HG02884 (cell line): ENCODE data around the gene STYXL2.
A peak's percentile ranks its signal among the peaks of the same experiment; 100 is the strongest.

Experiments
- ATAC-seq: cut with Tn5 transposase; IDR thresholded peaks from one replicate; pipeline ENCODE4 v1.9.1; 2021; ENCODE audit warnings: mild to moderate bottlenecking, moderate library complexity; ENCODE audit not compliant: unreplicated experiment

Gene STYXL2

DNA sequence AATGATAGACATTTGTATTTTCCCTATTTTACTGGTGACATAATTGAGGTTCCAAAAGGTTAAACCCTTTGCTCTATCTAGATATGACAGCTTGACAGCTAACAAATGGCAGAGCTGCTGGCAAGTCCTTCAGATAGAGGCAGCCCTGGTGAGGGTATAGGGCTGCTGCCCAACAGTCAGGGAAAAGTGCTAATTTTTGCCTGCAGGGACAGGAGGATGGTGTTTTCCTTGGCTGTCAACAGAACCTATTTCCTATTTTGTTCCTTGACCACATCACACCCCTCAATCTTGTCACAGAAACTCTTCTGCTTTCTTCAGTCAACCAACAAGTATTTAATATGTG is 16.0 kb upstream of the STYXL2 start:
- ATAC-seq, result no peak

GRCh38 chr1:167081594-167082156 is 12.2 kb upstream of the STYXL2 start:
- ATAC-seq, result no peak

GRCh38 chr1:167082511-167083027 is 11.3 kb upstream of the STYXL2 start:
- no peak for ATAC-seq

DNA sequence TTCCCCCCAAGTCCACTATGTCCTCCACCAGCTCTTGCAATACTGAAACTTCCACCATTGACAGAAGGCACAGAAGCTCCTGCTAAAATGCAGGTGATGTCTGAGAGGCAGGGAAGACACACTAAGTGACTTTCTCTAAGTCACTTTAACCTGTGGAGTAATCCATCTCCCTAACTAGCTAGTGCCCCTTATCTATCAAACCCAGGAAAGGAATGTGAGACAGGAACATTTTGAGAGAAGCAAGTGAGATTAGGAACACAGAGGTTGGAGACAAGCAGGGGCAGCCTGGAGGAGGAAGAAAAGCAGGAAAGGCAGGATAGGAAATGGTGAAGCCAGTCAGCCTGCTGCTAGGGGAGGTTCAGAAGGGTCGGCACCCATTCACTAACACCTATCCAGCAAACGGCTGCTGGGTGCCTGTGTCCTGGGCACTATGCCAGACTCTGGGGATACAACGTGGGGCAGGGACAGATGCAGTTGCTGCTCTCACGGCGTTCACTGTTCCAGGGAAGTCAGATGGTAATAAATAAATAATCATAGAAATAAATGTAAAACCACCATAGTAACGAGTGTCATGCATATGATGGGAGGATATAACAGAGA is 10.7 kb upstream of the STYXL2 start:
- no peak for ATAC-seq

GRCh38 chr1:167083871-167084270 is 10.0 kb upstream of the STYXL2 start:
- ATAC-seq, result no peak

GRCh38 chr1:167084757-167085156 is 9.1 kb upstream of the STYXL2 start:
- ATAC-seq, result no peak

GRCh38 chr1:167086033-167086432 is 7.8 kb upstream of the STYXL2 start:
- ATAC-seq, result no peak

DNA sequence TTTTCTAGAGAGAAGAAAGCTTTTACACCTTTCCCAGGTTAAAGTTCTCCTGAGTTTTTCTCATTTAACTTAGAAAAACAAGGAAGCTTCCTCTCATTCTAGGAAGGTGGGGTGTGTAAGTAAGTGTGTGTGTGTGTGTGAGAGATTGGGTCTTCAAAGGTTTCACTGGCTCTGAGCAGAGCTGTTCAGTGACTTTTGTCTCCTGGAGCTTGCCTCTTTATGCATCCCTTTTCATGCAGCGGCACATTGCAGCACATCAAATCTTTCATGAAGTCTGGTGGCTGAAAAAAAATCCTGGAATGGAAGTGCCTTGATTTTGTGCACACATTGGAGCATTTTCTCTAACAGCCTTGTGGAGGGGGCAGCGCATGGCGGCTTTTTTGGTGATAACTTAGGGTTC is 7.1 kb upstream of the STYXL2 start:
- ATAC-seq, result no peak

DNA sequence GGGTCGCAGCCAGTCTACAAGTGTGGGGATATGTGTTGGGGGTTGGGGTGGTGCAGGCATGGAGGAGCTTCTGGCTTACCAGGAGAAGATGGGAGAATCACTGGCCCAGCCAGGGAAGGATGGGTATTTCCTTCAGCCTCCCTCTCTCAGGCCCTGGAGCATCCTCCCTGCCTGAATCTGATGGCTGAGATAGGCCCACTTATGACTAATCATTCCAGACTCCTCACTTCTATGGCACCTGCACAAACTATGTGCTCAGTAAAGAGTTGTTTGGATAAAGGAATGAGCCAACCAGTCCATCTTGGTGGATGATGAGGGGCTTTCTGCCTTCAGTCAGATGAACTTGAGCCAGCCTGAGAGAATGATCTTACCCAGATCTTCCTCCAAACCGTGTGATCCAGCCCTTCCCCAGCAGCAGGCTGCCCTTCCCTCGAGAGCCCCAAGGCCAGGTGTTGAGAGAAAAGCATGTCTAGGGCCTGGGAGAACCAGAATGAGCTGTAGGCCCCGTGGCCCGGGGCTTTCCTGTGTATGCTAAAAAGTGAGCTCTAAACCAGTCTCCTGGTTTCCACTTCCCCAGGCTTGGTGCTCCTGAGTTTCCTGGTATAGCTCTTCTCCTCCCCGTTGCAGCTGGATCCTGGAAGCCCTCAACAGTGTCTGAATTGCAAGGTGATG is 5.0 kb upstream of the STYXL2 start:
- ATAC-seq, result no peak

GRCh38 chr1:167089939-167090313 is 3.9 kb upstream of the STYXL2 start:
- ATAC-seq, result no peak

DNA sequence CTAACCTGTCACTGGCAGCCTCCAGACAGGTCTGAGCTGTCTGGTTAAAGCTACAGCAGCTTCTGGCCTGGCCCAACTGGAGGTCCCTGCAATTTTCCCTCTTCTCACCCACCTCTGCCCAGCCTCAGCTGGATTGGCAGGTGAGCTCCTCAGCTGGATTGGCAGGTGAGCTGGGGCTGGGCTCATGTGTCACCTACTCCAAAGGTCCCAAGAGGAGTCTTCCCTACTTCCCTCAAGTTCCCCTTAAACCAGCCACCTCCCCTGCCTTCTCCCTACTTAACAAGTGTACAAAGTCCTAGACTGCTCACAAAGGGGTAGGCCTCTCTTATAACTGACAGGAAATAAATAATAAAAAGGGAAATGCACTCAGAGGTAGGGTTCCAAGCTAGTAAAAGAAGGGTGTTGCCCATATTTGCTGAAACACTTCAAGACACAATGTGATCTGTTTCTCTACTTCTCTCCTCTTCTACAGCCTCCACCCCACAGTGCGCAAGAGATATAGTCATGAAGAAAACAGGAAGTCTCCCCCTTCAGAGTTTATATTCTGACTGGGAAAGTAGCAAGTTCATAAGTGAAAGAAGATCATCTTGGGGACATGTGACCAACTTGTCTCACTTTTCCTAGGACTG is 3.4 kb upstream of the STYXL2 start, which contains the start of gene GPA33:
Gene GPA33, minus strand, starts transcription at position 64 of the 629 bp plus-strand sequence. CDS start 90 bp downstream, outside the sequence.
- peak; percentile 86 for ATAC-seq

- no peak for ATAC-seq
These were observed 1.2 kb upstream of the STYXL2 start for GRCh38 chr1:167092653-167093052.

DNA sequence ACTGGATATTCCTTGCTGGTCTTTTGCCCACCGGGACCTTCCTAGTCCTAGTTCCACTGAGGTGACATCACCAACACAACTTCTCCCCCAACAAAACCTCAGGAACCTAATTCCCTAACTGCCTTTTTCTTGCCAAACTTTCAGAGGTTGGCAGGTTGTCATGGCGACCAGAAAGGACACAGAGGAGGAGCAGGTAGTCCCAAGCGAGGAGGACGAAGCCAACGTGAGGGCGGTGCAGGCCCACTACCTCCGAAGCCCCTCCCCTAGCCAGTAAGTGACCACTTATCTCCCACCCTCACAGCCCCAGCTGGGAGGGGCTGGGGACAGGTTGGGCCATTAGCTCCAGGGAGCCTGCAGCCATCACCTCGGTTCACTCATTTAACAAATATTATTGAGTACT is 815 bp downstream of the STYXL2 start:
- ATAC-seq, result no peak

- ATAC-seq, result no peak
These were observed 1.5 kb downstream of the STYXL2 start for GRCh38 chr1:167095368-167095767.

DNA sequence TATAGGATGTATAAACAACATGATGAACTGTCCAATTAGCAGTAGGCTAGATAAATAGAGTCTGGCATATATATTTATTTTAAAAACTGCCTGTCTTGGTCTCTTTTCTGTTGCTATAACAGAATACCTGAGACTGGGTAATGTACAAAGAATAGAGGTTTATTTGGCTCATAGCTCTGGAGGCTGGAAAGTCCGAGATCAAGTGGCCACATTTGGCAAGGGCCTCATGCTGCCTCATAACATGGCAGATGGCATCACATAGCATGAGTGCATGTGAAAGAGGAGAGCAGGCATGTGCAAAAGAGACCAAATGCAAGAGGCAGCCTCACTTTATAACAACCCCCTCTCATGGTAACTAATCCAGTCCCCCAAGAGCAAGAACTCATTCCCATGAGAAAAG is 6.0 kb downstream of the STYXL2 start:
- ATAC-seq, result no peak

DNA sequence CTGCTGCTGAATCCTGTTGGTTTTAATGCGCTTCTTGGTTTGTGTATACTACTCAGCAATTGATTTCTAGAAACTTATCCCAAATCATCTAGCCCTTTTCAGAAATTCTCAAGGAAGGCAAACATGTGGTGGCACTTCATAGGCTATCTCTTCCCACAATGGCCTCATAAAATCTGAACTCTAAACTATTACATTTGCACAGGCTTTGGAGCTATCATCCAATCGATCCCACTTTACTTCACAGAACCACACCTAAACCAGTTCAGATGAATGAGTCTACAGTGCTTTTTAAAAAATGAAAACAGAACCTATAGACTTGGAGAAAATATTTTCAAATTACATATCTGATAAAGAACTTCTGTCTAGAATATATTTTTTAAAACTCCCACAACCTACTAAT is 6.9 kb downstream of the STYXL2 start:
- ATAC-seq, result no peak

- ATAC-seq, result no peak
These were observed 7.9 kb downstream of the STYXL2 start for GRCh38 chr1:167101754-167102153.

DNA sequence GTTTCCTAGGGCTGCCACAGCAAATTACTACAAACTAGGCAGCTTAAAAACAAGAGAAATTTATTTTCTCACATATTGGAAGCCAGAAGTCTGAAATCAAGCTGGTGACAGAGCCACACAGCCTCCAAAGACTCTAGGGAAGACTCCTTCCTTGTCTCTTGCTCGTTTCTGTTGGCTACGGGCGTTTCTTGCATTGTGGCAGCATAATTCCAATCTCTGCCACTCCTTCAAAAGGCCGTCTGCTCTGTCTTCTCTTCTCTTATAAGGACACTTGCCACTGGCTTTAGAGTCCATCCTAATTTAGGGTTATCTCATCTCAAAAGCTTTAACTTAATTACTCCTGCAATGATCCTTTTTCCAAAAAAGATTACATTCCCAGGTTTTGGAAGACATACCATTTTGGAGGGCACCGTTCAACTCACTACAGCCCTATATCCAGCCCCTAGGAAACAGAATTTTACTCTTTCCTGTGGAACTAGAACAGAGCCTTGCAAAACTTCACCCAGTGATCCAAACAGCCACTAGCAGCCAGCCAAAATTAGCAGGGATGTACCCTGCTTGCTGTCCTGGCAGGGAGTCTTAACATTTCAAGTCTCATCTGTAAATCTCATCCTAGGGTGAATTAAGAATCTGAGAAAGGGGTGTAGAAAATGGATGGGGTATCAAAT is 9.2 kb downstream of the STYXL2 start:
- no peak for ATAC-seq

DNA sequence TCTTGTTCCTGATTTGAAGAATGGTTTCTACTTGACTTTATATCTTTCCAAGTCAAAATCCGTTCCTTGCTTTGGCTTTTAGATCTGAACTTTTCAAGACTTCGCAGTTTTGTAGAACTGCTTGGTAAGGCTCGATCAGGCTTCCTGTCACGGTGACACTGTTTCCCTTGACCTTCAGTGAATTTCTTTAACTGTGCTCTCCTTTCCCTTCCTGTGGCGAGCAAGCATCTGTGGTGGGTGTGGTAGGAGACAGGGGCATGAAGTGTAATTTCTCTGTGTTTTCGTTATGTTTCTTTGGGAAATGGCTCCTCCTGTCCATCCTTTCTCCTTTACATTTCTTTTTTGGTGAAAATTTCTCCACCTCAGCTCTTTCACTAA is 10.4 kb downstream of the STYXL2 start:
- no peak for ATAC-seq

GRCh38 chr1:167105271-167106118 is 11.6 kb downstream of the STYXL2 start:
- ATAC-seq, result no peak

GRCh38 chr1:167106119-167106461 is 12.2 kb downstream of the STYXL2 start:
- no peak for ATAC-seq
